IPS DF 4.7 (cell line): ENCODE data around the gene IFT20.

ENCODE experiments used
- DNase-seq: peaks from one replicate; pipeline ENCODE4 v3.0.0-alpha.2; 2013; ENCODE audit warnings: low spot score; ENCODE audit errors: extremely low read depth

Gene IFT20

GRCh38 chr17:28335201-28335958 lies at the start of gene IFT20, which contains the start of gene TNFAIP1:
Gene IFT20 (minus strand): TSS chr17:28335472. CDS start chr17:28331985, 3,487 bp downstream.
Gene TNFAIP1 (plus strand): TSS chr17:28335761. CDS start chr17:28339522, 3,761 bp downstream.
- DNase-seq, result peak; percentile 98

- no peak for DNase-seq
Observed at GRCh38 chr17:28385037-28385400, 49.7 kb upstream of the IFT20 start.

GRCh38 chr17:28384281-28385036 lies 49.2 kb upstream of the IFT20 start:
- no peak for DNase-seq

- DNase-seq, result no peak
Observed at GRCh38 chr17:28381141-28381825, 46.0 kb upstream of the IFT20 start.

- DNase-seq, result no peak
Observed at GRCh38 chr17:28379814-28380801, 44.8 kb upstream of the IFT20 start.

- DNase-seq, result no peak
Observed at GRCh38 chr17:28372945-28373274, 37.6 kb upstream of the IFT20 start.

- DNase-seq, result no peak
Observed at GRCh38 chr17:28372203-28372944, 37.1 kb upstream of the IFT20 start.

- no peak for DNase-seq
Observed at GRCh38 chr17:28371245-28372202, 36.3 kb upstream of the IFT20 start, which contains the start of gene SARM1. Gene SARM1 (plus strand): TSS chr17:28371694. CDS start chr17:28372033, 339 bp downstream.

- no peak for DNase-seq
Observed at GRCh38 chr17:28370744-28371103, 35.5 kb upstream of the IFT20 start.

GRCh38 chr17:28370035-28370743 lies 34.9 kb upstream of the IFT20 start, which contains the start of gene VTN:
Gene VTN (minus strand): TSS chr17:28370307. CDS start chr17:28370203, 104 bp downstream.
- DNase-seq, result no peak

GRCh38 chr17:28369684-28370034 lies 34.4 kb upstream of the IFT20 start:
- no peak for DNase-seq

- DNase-seq, result no peak
Observed at GRCh38 chr17:28368915-28369683, 33.8 kb upstream of the IFT20 start.

- no peak for DNase-seq
Observed at GRCh38 chr17:28368306-28368831, 33.1 kb upstream of the IFT20 start.

- DNase-seq, result no peak
Observed at GRCh38 chr17:28367641-28368305, 32.5 kb upstream of the IFT20 start.

GRCh38 chr17:28366605-28367004 lies 31.3 kb upstream of the IFT20 start:
- no peak for DNase-seq

GRCh38 chr17:28365487-28365886 lies 30.2 kb upstream of the IFT20 start:
- no peak for DNase-seq
